A549 (cell line): ENCODE results near the gene ARHGAP31.

ENCODE experiments used
- CEBPB ChIP-seq, 2 experiments: fragments of >200 bp in 1 of 2; sonication (Bioruptor Twin) in 1 of 2; formaldehyde crosslinking in 1 of 2; IDR thresholded peaks; 2 replicates each; pipeline ENCODE4 v1.6.1; 2012 to 2016
- MAX ChIP-seq: IDR thresholded peaks from 2 replicates; pipeline ENCODE4 v1.6.1; 2012
- PHF8 ChIP-seq: fragments of 200-600 bp; sonication (generic); IDR thresholded peaks from 2 replicates; pipeline ENCODE4 v1.6.1; 2016; ENCODE audit warnings: low read depth, mild to moderate bottlenecking, antibody characterized with exemption, moderate library complexity, borderline replicate concordance
- RAD21 ChIP-seq, 2 experiments: fragments of >200 bp in 1 of 2; sonication (Bioruptor Twin) in 1 of 2; formaldehyde crosslinking in 1 of 2; IDR thresholded peaks in 1 of 2; conservative IDR thresholded peaks in 1 of 2; 2 replicates in 1 of 2; 3 replicates in 1 of 2; pipeline ENCODE4 v1.6.1; 2012 to 2018; ENCODE audit warnings: inconsistent platforms in 1 of 2
- RARB ChIP-seq: fragments of 250-450 bp; sonication (Bioruptor Pico); IDR thresholded peaks from 2 replicates; pipeline ENCODE4 v1.8.0; 2021; ENCODE audit warnings: mild to moderate bottlenecking, moderate library complexity
- TF ChIP-seq, protein P1 (sequence below): fragments of >200 bp; sonication (Bioruptor Twin); formaldehyde crosslinking; IDR thresholded peaks from 3 replicates; pipeline ENCODE4 v1.5.1; 2016
- TF ChIP-seq, protein P2 (sequence below): fragments of 250-450 bp; sonication (Bioruptor Pico); IDR thresholded peaks from 2 replicates; pipeline ENCODE4 v1.5.0; 2021; ENCODE audit warnings: mild to moderate bottlenecking, moderate library complexity, borderline replicate concordance
- TF ChIP-seq, protein P3 (sequence below): fragments of 200-600 bp; sonication (generic); IDR thresholded peaks from 2 replicates; pipeline ENCODE4 v1.6.1; 2016; ENCODE audit warnings: antibody characterized with exemption, mild to moderate bottlenecking, moderate library complexity

- TF ChIP-seq, protein P1, sequence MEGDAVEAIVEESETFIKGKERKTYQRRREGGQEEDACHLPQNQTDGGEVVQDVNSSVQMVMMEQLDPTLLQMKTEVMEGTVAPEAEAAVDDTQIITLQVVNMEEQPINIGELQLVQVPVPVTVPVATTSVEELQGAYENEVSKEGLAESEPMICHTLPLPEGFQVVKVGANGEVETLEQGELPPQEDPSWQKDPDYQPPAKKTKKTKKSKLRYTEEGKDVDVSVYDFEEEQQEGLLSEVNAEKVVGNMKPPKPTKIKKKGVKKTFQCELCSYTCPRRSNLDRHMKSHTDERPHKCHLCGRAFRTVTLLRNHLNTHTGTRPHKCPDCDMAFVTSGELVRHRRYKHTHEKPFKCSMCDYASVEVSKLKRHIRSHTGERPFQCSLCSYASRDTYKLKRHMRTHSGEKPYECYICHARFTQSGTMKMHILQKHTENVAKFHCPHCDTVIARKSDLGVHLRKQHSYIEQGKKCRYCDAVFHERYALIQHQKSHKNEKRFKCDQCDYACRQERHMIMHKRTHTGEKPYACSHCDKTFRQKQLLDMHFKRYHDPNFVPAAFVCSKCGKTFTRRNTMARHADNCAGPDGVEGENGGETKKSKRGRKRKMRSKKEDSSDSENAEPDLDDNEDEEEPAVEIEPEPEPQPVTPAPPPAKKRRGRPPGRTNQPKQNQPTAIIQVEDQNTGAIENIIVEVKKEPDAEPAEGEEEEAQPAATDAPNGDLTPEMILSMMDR, result no peak
- TF ChIP-seq PHF8 (no peak), RAD21 (conservative IDR thresholded peaks at IDR 0.05 in 1 of 2, IDR thresholded peaks at IDR 0.05 in 1 of 2) (no peak), RARB (CRISPR knock-in tag) (no peak), MAX (no peak), CEBPB (IDR thresholded peaks at IDR 0.05) (no peak)
- TF ChIP-seq, protein P2, sequence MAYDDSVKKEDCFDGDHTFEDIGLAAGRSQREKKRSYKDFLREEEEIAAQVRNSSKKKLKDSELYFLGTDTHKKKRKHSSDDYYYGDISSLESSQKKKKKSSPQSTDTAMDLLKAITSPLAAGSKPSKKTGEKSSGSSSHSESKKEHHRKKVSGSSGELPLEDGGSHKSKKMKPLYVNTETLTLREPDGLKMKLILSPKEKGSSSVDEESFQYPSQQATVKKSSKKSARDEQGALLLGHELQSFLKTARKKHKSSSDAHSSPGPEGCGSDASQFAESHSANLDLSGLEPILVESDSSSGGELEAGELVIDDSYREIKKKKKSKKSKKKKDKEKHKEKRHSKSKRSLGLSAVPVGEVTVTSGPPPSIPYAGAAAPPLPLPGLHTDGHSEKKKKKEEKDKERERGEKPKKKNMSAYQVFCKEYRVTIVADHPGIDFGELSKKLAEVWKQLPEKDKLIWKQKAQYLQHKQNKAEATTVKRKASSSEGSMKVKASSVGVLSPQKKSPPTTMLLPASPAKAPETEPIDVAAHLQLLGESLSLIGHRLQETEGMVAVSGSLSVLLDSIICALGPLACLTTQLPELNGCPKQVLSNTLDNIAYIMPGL, result no peak
- TF ChIP-seq, protein P3, sequence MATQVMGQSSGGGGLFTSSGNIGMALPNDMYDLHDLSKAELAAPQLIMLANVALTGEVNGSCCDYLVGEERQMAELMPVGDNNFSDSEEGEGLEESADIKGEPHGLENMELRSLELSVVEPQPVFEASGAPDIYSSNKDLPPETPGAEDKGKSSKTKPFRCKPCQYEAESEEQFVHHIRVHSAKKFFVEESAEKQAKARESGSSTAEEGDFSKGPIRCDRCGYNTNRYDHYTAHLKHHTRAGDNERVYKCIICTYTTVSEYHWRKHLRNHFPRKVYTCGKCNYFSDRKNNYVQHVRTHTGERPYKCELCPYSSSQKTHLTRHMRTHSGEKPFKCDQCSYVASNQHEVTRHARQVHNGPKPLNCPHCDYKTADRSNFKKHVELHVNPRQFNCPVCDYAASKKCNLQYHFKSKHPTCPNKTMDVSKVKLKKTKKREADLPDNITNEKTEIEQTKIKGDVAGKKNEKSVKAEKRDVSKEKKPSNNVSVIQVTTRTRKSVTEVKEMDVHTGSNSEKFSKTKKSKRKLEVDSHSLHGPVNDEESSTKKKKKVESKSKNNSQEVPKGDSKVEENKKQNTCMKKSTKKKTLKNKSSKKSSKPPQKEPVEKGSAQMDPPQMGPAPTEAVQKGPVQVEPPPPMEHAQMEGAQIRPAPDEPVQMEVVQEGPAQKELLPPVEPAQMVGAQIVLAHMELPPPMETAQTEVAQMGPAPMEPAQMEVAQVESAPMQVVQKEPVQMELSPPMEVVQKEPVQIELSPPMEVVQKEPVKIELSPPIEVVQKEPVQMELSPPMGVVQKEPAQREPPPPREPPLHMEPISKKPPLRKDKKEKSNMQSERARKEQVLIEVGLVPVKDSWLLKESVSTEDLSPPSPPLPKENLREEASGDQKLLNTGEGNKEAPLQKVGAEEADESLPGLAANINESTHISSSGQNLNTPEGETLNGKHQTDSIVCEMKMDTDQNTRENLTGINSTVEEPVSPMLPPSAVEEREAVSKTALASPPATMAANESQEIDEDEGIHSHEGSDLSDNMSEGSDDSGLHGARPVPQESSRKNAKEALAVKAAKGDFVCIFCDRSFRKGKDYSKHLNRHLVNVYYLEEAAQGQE, result no peak
Observed at GRCh38 chr3:119359476-119360326, 65.5 kb downstream of the ARHGAP31 start.
